ENCODE results near the gene OSBPL10. TPM values are rescaled to one million over a fixed set of nuclear protein-coding genes. Genes with fewer than 3 reads are reported as not detected.

The OSBPL10 gene
- total and polyA plus RNA-seq, 2 of the 4 experiments (the other 2 are of a cell fraction), result 9.5 to 10.1 TPM

- Histone ChIP-seq H3K9me3 (ENCODE audit: control insufficient read depth, insufficient read depth, low read length) (no peaks in the 10 kb centered on the region), H2BK15ac (ENCODE audit: low read depth, low read length) (no peak overlapping the region), H4K20me1 (ENCODE audit: insufficient read depth, low read length) (no peaks in the 10 kb centered on the region), H3K27ac (ENCODE audit: insufficient read depth, low read length) (no peak overlapping the region), H3K4me1 (ENCODE audit: control insufficient read depth, insufficient read depth, low read length) (no peaks in the 10 kb centered on the region), H3K4ac (ENCODE audit: low read depth, low read length) (no peak overlapping the region), H3K27me3 (ENCODE audit: control insufficient read depth, insufficient read depth, low read length) (no peaks in the 10 kb centered on the region), H3K4me2 (ENCODE audit: low read depth, low read length) (no peak overlapping the region), H3K9ac (ENCODE audit: low read depth, low read length) (no peak overlapping the region), H2AK9ac (replicated peaks; ENCODE audit: low read depth, low read length, poor library complexity) (no peak overlapping the region), H2BK5ac (ENCODE audit: low read depth, low read length, poor library complexity, severe bottlenecking) (no peak overlapping the region), H3K9me1 (ENCODE audit: insufficient read depth, low read length) (peaks cover 5% of the 10 kb centered on the region; the same call in 1 of the 2 replicates), H3K56ac (ENCODE audit: extremely low read depth, insufficient read depth, low read length) (no peak overlapping the region), H3K79me1 (ENCODE audit: low read depth in 1 of 2, low read length in 2 of 2) (no peaks in the 10 kb centered on the region), H3K23ac (ENCODE audit: low read depth, low read length) (no peak overlapping the region), H3K4me3 (ENCODE audit: insufficient read depth, low read depth, low read length) (no peak overlapping the region), H4K5ac (ENCODE audit: low read depth, low read length) (no peak overlapping the region), H2BK120ac (ENCODE audit: low read depth, low read length) (no peak overlapping the region), H2BK20ac (ENCODE audit: low read depth, low read length) (no peak overlapping the region), H4K91ac (ENCODE audit: insufficient read depth, low read depth, low read length) (no peak overlapping the region), H2AK5ac (ENCODE audit: low read depth, low read length) (no peak overlapping the region), H2AFZ (replicated peaks; ENCODE audit: low read length, poor library complexity) (no peak overlapping the region), H3K36me3 (ENCODE audit: control insufficient read depth, insufficient read depth, low read length) (no peaks in the 10 kb centered on the region), H3K14ac (replicated peaks; ENCODE audit: low read depth, low read length) (no peak overlapping the region), H3K18ac (ENCODE audit: low read depth, low read length) (no peak overlapping the region), H4K8ac (ENCODE audit: low read depth in 2 of 2, low read length in 2 of 2) (no peak overlapping the region)
- dilution Hi-C loops (cut with HindIII; ENCODE audit: low sequenced_read_pairs, unreplicated experiment), result no loop called here
- CTCF ChIA-PET, result interaction anchor here (0.6 kb wide), 1 partner anchor 49 kb away, joined by 3 read pairs; no protein-coding TSS in a partner anchor
- in situ Hi-C loops (cut with MboI; ENCODE audit: low sequenced_read_pairs), result no loop called here
- no TSS peak for BruUV-seq (replicated peaks)
- ATAC-seq (ENCODE audit: low read depth) (no peak), DNase-seq (no peak)
- intact Hi-C loops (cut with micrococcal nuclease), result no loop called here
- TF ChIP-seq NFE2L2 (IDR thresholded peaks at IDR 0.05; ENCODE audit: low read depth, low read length), result no peak
- TF ChIP-seq CHD1 (IDR thresholded peaks at IDR 0.05; ENCODE audit: low read depth, low read length), result no peak
- TF ChIP-seq MXI1 (IDR thresholded peaks at IDR 0.05; ENCODE audit: borderline replicate concordance, low read depth, low read length), result no peak
- TF ChIP-seq RCOR1 (IDR thresholded peaks at IDR 0.05; ENCODE audit: insufficient replicate concordance, low read length), result no peak
- no peak for TF ChIP-seq POLR2A (IDR thresholded peaks at IDR 0.05; ENCODE audit: low read depth, low read length)
- TF ChIP-seq CEBPB (IDR thresholded peaks at IDR 0.05; ENCODE audit: low read depth, low read length), result no peak
- TF ChIP-seq ELK1 (IDR thresholded peaks at IDR 0.05; ENCODE audit: borderline replicate concordance, low read depth, low read length), result no peak
- no peak for TF ChIP-seq FOS (IDR thresholded peaks at IDR 0.05; ENCODE audit: low read depth, low read length)
- TF ChIP-seq CTCF (conservative IDR thresholded peaks at IDR 0.05; ENCODE audit: low read depth, low read length), result no peak
- TF ChIP-seq MAFK (IDR thresholded peaks at IDR 0.05; ENCODE audit: low read depth, low read length), result no peak
- no peak for TF ChIP-seq RFX5 (IDR thresholded peaks at IDR 0.05; ENCODE audit: low read depth, low read length)
- TF ChIP-seq SMC3 (IDR thresholded peaks at IDR 0.05; ENCODE audit: low read depth, low read length), result no peak
- TF ChIP-seq BHLHE40 (IDR thresholded peaks at IDR 0.05; ENCODE audit: low read depth, low read length), result no peak
- no peak for TF ChIP-seq USF2 (IDR thresholded peaks at IDR 0.05; ENCODE audit: low read depth, low read length)
- TF ChIP-seq MAZ (IDR thresholded peaks at IDR 0.05; ENCODE audit: borderline replicate concordance, low read depth, low read length), result no peak
- no peak for TF ChIP-seq RAD21 (IDR thresholded peaks at IDR 0.05; ENCODE audit: low read length)
- POLR2A ChIA-PET (ENCODE audit: unreplicated experiment), result no interaction called here
Measured at GRCh38 chr3:31777887-31778286, 203.2 kb downstream of the OSBPL10 start.
